Measurements from ENCODE around the gene CRIP1.
A peak's percentile ranks its signal among the peaks of the same experiment; 100 is the strongest.

CRIP1 gene

DNA sequence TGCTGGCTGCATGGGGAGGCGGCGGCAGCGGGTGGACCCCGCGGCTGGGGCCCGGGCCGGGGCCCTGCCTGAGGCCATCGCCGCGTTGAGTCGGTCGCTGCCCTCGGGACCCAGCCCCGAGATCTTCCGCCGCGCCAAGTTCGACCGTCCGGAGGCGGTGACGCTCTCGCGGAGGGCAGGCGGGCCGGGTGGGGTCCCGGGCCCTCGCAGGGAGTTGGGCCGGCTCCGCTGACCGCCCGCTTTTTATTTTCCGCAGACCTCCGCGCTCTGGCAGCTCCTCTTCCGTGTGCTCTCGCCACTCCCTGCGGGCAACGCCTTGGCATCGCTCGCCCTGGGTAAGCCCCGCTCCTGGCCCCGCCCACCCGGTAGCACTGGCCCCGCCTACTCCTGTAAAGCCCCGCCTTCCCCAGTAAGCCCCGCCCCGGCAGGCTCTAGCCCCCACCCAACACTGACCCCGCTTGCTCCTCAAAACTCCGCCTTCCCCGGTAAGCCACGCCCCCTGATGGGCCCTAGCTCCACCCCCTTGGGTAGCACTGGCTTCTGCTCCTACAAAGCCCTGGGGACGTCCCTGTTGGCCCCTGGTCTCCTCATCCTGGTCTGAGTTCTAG, 4.8 kb downstream of the CRIP1 start:
- DNase-seq, result peak in 25 of 56 donors; percentile 18 to 70 (median 54)

DNA sequence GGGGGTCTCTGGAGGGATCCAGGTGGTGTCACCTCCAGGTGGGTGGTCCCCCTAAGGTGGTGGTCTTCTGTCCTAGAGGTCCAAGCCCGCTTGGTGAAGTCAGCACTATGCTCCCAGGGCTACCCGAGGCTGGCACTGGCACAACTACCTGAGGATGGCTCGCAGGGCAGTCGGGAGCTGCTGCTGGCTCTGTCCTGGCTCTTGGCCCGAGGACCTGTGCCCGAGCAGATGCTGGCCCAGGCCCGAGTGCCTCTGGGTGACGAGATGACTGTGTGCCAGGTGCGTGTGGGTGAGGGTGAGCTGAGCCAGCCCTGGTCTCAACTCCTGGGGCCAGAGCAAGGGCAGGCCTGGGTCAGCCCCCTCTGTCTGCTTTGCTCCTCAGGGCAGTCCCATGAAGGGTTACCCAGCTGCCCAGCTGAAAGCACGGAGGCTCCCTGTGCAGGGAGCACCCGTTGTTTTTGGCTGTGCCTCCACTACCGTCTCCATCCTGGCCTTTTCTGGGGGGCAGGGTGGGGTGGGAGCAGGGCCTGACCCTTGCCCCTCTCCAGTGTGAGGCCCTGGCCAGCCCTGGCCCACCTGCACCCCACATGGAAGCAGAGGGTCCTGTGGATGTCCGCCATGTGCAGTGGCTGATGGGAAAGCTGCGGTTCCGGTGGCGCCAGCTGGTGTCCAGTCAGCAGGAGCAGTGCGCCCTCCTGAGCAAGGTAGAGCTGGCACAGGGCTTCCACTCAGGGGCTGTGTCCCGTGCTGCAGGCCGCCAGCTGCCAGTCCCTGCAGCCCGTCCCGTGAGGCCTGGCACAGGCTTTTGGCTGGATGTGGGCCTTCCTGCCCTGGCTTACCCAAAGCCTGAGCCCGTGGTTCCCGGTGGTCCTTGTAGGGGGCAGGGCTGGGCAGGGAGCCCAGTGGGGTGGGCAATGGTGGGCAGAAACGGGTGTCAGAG, 5.6 kb downstream of the CRIP1 start:
- DNase-seq, result no peak

DNA sequence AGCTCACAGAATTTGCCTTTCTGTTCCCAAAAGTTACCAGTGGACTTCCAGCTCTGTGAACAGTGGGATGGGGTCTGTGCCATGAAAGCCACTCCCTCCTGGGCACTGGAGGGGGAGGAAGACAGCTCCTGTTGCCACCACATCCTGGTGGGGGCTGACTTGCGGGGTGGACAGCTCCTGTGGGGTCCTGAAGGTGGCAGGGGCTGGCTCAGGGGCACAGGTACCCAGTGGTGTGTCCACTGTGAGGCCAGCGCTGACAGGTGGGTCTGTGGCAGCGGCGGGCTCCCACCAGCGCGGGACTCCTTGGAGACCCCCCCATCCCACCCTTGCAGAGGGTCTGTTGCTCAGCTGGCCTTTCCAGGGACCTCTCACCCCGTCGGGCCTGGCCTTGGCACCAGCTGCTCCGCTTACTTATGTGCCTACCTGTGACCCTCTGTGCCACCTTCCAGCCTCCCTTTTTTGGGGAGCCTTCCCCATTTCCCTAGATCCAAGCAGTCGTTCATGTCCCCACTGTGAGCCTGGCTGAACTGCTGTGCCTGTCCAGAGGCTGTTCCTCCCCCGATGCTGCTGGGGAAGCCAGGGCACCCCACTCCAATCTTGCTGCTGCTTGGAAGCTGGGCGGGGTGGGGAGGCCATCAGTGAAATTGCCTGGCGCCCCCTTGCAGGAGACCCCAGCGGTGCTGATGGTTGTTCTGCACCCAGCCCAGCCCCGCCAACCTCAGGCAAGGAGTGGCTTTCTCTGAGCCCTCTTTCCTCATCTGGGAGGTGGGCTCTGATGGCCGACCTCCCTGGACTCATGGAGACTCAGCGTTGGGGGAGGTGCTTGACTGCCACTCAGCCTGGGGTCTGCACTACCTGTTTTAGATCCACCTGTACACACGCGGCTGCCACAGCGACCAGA, 6.5 kb downstream of the CRIP1 start:
- no peak for DNase-seq

DNA sequence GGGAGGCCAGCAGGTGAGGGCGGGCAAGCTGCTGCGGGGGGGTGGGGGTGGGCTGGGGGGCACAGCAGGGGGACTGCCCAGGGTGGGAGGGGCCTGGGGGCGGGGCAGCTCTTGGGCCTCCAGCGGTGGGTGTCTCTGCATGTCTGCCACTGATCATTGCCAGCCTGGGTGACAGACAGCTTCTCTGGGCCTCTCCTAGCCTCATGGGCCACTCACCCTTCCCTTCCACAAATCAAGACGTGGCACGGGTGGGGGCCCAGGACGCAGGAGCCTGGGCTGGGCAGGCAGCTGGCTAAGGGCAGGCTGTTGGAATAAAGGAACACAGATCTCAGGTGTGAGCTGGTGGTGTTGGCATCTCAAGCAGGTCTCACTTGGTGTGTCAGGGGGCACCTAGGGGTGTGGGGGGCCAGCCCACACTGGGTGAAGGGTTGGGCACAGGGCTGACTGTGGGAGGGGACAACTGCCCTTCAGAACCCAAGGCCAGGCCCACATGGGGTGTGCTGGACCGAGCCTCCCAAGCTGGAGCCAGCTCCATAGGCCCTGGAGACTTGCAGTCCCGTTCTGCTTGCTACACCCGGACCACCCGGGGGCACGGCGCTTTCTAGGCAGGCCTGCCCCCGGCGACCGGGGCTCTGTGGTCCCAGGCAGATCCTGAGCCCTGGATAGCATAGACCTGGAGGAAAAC, 7.4 kb downstream of the CRIP1 start:
- no peak for DNase-seq

DNA sequence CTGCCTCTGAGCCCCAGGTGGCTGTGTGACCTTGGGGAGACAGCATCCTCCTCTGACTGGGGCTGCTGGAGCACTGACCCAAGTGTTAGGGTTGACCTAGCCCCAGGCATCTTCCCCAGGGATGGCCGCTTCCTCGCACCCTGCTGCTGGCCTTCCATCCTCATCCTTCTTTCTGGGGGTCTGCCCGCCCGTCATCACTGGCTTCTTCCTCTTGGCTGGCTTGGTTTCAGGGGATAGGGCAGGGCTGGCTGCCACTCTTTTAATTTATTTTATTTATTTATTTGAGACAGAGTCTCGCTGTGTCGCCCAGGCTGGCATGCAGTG, 7.9 kb downstream of the CRIP1 start:
- DNase-seq, result no peak

DNA sequence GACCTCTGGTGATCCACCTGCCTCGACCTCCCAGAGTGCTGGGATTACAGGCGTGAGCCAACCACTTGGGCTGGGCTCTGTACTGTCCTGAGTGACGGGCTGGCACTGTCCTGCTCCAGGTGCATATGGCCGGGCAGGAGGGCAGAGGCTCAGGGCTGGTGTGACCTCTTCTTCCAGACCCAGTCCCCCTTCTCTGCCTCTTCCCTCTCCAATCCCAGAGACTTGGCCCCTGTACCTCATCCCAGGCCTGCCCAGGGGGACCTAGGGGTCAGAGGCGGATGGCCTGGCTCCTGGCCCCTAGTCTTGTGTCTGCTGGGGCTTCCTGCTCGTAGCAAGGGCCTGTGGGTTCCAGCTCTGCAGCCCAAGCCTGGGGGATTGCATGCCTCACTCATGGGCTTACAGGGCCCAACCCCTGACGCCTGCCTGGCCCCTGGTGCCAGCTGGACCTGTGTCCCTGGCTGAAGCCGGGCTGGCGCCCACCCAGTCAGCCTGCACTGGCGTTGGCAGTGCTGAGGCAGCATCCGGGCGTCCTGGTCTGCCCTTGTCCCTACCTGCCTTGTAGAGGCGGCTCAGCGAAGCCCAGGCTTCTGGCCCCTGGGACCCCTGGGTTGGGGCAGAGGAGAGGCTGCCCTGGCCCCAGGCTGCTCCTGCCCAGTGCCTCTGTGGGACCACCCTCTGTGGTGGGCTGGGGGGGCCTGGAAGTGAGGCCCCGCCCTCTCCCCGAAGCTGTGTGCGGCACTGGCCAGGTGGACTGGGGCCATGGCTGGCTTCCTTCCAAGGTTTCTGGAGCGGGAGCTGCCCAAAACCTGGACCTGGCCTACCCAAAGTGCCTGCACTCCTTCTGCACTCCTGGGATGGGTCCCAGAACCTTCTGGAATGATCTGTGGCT, 8.7 kb downstream of the CRIP1 start:
- DNase-seq, result no peak

DNA sequence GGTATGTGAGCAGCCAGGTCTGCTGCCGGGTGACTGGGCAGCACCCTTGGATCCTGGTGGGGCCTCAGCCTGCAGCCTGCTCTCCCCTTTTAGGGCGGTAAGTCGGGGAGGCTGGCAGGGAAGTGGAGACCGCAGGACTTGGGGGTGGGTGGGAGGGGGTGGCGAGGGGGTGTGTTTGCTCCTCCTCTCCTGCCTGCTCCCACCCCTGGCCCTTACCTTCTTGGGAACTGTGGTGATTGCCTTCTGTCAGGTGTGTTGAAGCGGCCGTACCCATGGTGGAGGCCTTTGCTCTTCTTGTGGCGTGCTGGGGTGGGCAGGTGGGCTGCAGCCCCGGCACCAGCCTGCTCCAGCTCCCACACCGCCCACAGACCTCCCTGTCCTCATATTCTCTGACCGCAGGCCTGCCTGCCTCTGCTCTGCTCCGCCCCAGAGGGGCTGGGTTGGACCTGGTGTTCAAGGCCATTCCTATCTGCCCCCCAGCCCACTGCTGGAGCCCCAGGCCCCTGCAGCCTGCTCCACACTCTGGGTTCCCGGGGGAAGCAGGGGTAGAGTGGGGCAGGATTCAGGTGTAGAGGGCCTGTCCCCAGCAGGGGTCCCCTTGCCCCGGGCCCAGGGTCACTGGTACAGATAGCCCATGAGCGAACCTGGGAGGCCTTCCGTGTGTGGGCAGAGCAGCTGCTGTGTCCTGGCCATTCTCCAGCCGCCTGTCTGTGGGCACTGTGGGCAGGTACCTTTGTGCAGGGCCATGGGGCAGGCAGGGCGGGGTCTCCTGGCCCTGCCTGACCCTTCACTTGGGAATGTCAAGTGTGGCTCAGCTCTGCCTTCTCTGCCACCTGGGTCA, 9.5 kb downstream of the CRIP1 start:
- DNase-seq, result no peak

DNA sequence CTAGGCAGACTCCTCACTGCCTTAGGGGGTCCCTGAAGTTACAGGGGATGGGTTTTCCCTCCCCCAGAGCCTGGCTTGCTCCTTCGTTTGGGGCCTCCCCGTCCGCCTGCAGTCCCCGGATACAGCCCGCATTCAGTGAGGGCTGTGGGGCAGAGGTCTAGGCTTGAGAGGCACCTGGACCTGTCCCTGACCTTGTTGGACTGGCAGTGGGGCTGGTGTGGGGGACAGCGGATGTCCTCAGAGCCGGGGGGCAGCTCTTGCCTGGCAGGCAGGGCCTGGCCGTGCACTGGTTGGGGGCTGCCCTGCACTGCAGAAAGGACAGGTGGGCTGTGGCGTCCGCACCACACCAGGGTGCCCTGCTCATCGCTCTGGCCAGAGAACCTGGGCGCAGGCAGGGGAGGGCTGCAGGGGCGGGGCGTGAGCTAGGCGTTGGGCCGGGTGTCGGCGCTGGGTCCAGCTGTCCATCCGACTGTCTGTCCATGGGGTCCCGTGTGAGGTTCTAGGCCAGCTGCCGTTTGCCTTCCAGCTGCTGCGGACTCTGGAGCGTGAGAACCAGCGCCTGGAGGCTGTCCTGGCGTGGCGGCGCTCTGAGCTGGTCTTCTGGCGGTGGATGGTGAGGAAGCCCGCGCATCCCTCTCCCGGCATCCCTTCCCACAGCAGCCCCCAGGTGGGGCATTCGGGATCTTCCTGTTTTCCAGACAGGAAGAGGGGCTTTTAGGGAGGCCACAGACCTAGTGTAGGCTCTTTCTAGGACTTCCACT, 10.3 kb downstream of the CRIP1 start:
- no peak for DNase-seq

DNA sequence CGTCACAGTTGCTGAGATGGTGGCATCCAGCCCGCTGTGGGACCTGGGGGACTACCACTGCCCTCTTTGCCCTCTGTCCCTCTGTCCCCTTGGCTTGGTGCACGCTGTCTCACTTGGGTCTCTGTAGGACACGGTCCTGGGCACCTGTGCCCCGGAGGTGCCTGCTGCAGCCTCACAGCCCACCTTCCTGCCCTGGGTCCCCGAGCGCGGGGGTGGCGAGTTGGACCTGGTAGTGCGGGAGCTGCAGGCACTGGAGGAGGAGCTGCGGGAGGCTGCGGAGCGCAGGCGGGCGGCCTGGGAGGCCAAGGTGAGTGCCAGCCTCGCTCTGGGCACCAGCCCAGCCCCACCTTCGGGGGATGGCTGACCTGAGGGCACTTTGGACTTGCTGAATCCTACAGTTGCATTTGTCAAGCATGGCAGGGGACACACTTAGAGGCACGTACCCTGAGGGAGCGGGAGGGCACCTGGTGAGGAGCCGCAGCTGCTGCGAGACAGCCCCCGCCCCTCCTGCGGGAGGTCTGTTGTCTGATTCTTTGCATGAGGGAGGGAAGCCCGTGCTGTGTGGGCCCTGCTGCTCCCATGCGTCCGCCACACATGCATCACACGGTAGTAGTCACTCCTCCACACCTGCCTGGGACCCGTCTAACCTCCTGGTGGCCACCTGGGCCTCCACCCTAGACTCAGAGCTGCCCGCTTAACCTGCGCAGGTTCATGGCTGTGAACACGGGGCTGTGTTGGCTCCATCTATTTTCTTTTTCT, 11.2 kb downstream of the CRIP1 start:
- no peak for DNase-seq

DNA sequence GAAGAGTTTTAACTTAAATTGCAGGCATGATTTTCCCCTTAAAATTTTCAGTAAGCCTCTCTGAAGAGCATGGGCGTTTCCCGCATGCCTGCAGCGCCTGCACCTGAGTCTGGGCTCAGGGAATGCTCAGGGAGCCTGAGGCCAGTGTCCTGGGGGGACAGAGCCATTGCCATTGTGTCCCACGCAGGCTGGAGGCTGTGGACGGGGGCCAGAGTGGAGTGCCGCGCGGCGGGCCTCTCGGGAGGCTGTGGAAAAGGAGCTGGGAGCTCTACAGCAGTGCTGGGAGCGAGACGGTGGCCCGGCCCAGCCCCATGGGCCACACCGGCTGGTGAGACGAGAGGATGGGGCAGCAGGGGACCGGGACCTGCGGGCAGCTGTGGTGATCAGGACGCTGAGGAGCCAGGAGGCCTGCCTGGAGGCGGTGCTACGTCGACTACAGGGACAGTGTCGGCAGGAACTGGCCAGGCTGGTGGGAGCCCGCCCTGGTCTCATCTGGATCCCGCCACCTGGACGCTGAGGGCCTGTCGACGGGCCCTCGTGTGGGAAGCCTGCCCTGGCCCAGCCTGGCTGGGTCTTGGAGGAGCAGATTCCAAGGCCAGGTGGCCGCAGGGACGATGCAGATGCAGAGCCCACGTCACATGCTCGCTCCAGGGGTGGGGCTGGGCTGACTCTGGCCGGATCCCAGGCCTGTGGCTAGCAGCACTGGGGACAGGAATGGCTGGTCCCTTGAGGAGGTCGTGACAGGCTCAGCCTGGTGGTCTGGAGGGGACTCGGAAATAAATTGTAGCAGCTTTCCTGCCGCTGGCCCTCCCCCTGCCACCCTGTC, 12.0 kb downstream of the CRIP1 start:
- DNase-seq, result peak in 37 of 56 donors; percentile 45 to 87 (median 74)

DNA sequence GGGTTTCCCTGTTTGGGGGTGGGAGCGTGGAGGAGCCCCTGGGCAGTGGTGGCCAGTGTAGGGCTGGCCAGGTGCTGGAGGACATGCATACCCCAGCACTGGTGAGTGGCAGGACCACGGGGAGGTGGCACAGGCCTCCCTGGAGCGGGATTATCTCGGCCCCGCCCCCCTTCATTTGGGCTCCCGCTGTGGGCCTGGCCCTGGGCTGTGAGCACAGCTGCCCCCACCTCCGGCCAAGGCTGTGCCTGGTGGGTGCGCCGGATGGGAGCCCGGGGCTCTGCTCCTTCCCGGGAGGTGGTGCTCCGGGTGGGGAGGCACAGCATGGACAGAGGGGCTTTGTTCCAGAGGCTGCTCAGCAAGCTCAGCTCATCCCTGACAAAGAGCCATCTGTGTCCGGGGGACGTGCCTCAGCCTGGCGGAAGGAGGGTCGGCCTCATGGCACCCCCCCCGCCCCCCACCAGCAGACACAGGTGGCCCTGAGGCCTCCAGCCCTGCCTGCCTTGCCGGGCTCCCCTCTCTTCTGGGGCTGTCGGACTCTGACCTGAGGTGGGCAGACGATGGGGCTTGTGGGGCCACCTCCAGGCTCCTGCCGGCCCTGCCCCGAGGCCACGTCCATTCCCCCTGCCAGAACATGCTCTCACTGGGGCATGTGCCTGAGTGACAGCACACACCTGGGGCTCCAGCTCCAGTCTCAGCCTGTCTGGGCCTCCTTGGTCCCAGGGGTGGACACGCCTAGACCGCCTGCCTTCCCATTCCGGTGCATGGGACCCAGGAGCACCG, 12.8 kb downstream of the CRIP1 start:
- DNase-seq, result peak in 55 of 56 donors; percentile 54 to 97 (median 89)

DNA sequence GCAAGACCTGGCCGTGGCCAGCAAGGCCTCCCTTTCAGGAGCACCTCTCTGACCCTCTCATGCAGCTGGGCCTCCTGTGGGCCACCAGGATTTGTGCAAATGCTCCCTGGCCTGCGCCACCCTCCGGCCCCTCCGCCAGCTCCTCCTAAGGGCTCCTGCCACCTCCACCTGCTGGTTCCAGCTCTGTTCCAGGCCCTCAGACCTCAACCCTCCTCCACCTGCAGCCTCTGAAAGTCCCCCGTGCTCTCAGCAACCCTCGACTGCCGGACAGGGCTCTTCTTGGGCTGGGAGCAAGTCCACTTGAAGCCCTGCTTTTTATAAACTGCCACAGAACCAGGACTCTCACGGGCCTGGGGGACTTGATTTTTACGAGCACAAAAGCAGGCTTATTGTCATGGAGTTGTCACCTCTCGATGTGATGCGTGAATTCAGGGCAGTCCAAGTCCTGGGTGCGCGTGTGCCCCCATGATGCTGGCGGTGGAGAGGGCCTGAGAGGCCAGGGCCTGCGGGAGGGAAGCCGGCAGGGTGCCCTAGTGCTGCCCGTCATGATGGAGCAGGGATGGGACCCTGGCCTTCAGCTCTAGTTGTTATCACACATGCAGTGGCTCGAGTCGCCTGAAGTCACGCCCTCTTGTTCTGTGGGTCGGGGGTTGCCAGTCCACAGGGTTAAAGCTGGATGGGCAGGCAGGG, 13.5 kb downstream of the CRIP1 start:
- peak in 2 of 56 donors; percentile 66 to 74 for DNase-seq

DNA sequence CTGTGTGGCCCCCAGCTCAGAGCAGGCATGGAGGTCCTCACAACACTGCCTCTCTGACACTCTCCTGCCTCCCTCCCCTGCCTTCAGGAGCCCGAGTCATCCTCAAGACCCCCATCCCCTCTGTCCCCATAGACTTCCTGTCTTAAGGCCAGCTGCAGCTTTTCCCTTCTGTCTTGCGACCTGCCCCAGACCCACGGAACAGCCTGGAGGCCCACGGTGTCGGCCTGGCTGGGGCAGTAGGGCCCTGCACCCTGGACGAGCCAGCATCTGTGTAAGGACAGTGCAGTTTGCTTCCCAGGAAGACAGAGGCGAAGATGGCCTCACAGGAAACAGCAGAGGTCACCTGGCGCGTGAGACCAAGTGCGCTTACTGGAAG, 14.0 kb downstream of the CRIP1 start:
- DNase-seq, result no peak

DNA sequence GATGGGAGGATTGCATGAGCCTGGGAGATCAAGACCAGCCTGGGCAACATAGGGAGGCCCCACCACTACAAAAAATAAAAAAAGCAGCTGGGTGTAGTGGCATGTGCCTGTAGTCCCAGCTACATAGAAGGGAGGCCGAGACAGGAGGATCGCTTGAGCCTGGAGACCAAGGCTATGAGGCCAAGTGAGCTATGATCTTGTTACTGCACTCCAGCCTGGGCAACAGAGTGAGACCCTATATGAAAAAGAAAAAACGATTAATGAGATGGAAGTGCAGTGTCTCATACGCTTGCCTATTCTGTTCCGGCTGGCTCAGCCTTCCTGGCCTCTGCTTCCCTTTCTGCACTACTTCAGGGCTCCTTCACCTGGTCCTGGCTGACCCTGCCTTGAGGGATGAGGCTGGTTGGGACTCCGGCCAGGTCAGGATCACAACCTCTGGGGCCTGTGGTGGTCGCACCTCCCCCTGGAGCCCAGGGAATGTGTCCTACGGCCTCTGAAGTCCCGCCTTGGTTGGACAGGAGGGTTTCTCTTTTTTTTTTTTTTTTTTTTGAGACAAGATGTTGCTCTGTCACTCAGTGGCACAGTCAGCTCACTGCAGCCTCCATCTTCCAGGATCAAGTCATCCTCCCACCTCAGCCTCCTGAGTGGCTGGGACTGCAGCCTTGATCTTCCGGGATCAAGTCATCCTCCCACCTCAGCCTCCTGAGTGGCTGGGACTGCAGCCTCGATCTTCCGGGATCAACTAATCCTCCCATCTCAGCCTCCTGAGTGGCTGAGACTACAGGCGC, 15.0 kb downstream of the CRIP1 start:
- DNase-seq, result no peak

All from nucleus accumbens (tissue), 56 donors.